GM23338 (cell line): ENCODE measurements around the gene NME4. TPM values are rescaled to one million over a fixed set of nuclear protein-coding genes. Genes with fewer than 3 reads are reported as not detected.

Experiments
- ATAC-seq: fragments of 200-7000 bp; cut with Tn5 transposase; 3 replicates; pipeline ENCODE4 v1.9.1; 2020
- DNase-seq: peaks from one replicate; pipeline ENCODE4 v3.0.0-alpha.2; 2015; ENCODE audit warnings: low spot score
- H2AFZ ChIP-seq: fragments of 200-600 bp; sonication (generic); 2 replicates; pipeline ENCODE4 v1.8.0; 2016; ENCODE audit warnings: antibody characterized with exemption, mild to moderate bottlenecking, moderate library complexity
- H3F3A ChIP-seq: fragments of 200-600 bp; sonication (generic); replicated peaks from 2 replicates; pipeline ENCODE4 v1.8.0; 2017; ENCODE audit warnings: antibody characterized with exemption, mixed run types, low read depth
- H3K27ac ChIP-seq: fragments of 200-600 bp; sonication (generic); 2 replicates; pipeline ENCODE4 v1.6.1; 2016; ENCODE audit warnings: low read depth
- H3K27me3 ChIP-seq: fragments of 200-600 bp; sonication (generic); 2 replicates; pipeline ENCODE4 v1.8.0; 2016; ENCODE audit warnings: mild to moderate bottlenecking, mixed run types, moderate library complexity; ENCODE audit not compliant: insufficient read depth
- H3K36me3 ChIP-seq: fragments of 200-600 bp; sonication (generic); 2 replicates; pipeline ENCODE4 v1.8.0; 2016; ENCODE audit warnings: mild to moderate bottlenecking; ENCODE audit not compliant: insufficient read depth
- H3K4me1 ChIP-seq: fragments of 200-600 bp; sonication (generic); 2 replicates; pipeline ENCODE4 v1.8.0; 2016; ENCODE audit warnings: mild to moderate bottlenecking, moderate library complexity; ENCODE audit not compliant: insufficient read depth
- H3K4me2 ChIP-seq: fragments of 200-600 bp; sonication (generic); 2 replicates; pipeline ENCODE4 v1.7.1; 2017; ENCODE audit warnings: mixed run types
- H3K4me3 ChIP-seq: fragments of 200-600 bp; sonication (generic); 2 replicates; pipeline ENCODE4 v1.6.1; 2016; ENCODE audit warnings: mixed run types
- H3K79me2 ChIP-seq: fragments of 200-600 bp; sonication (generic); replicated peaks from 2 replicates; pipeline ENCODE4 v1.8.0; 2017; ENCODE audit warnings: mild to moderate bottlenecking; ENCODE audit not compliant: insufficient read depth
- H3K9me2 ChIP-seq: fragments of 200-600 bp; sonication (generic); 2 replicates; pipeline ENCODE4 v1.8.0; 2017; ENCODE audit not compliant: insufficient read depth
- H4K20me1 ChIP-seq: fragments of 200-600 bp; sonication (generic); replicated peaks from 2 replicates; pipeline ENCODE4 v1.8.0; 2017; ENCODE audit warnings: mild to moderate bottlenecking; ENCODE audit not compliant: insufficient read depth
- H3K27ac Mint-ChIP-seq: 2 replicates; pipeline ENCODE4 v1.8.0; 2020; ENCODE audit warnings: inconsistent platforms, mild to moderate bottlenecking, moderate library complexity, mixed read lengths
- H3K27me3 Mint-ChIP-seq: 3 replicates; pipeline ENCODE4 v1.8.0; 2022; ENCODE audit warnings: low read depth, mild to moderate bottlenecking, moderate library complexity, mixed read lengths, inconsistent platforms; ENCODE audit not compliant: insufficient read depth, poor library complexity
- H3K36me3 Mint-ChIP-seq: 3 replicates; pipeline ENCODE4 v1.8.0; 2021; ENCODE audit warnings: low read depth, mild to moderate bottlenecking, inconsistent platforms, moderate library complexity, mixed read lengths
- H3K4me1 Mint-ChIP-seq: 3 replicates; pipeline ENCODE4 v1.8.0; 2020; ENCODE audit warnings: mild to moderate bottlenecking, inconsistent platforms, mixed read lengths
- H3K4me3 Mint-ChIP-seq: 3 replicates; pipeline ENCODE4 v1.8.0; 2021; ENCODE audit warnings: moderate library complexity, mild to moderate bottlenecking, inconsistent platforms, mixed read lengths
- H3K9me3 Mint-ChIP-seq: 3 replicates; pipeline ENCODE4 v1.8.0; 2020; ENCODE audit warnings: moderate library complexity, mild to moderate bottlenecking, inconsistent platforms, mixed read lengths
- CREB1 ChIP-seq: fragments of 250-450 bp; sonication (Bioruptor Pico); IDR thresholded peaks from 2 replicates; pipeline ENCODE4 v1.5.0; 2020; ENCODE audit warnings: low read depth, mild to moderate bottlenecking, moderate library complexity
- EZH2 ChIP-seq: fragments of 200-600 bp; sonication (generic); IDR thresholded peaks from one replicate; pipeline ENCODE4 v1.8.0; 2017; ENCODE audit warnings: antibody characterized with exemption, mild to moderate bottlenecking, low read depth; ENCODE audit not compliant: unreplicated experiment
- EZH2phosphoT487 ChIP-seq: fragments of 200-600 bp; sonication (generic); IDR thresholded peaks from one replicate; pipeline ENCODE4 v1.8.1; 2018; ENCODE audit warnings: antibody characterized with exemption; ENCODE audit not compliant: unreplicated experiment
- JUNB ChIP-seq: IDR thresholded peaks from one replicate; pipeline ENCODE4 v1.6.1; 2016; ENCODE audit warnings: antibody characterized with exemption; ENCODE audit not compliant: unreplicated experiment
- NANOG ChIP-seq: IDR thresholded peaks from 2 replicates; pipeline ENCODE4 v1.6.1; 2016; ENCODE audit warnings: antibody characterized with exemption, borderline replicate concordance
- POLR2AphosphoS5 ChIP-seq: IDR thresholded peaks from 2 replicates; pipeline ENCODE4 v1.6.1; 2016; ENCODE audit warnings: antibody characterized with exemption, low read depth
- STAT1 ChIP-seq: IDR thresholded peaks from one replicate; pipeline ENCODE4 v1.6.1; 2016; ENCODE audit warnings: antibody characterized with exemption; ENCODE audit not compliant: unreplicated experiment
- ZNF114 ChIP-seq: fragments of 250-450 bp; sonication (Bioruptor Pico); IDR thresholded peaks from 2 replicates; pipeline ENCODE4 v1.5.0; 2020; ENCODE audit warnings: mild to moderate bottlenecking, moderate library complexity
- ZNF331 ChIP-seq: fragments of 250-450 bp; sonication (Bioruptor Pico); IDR thresholded peaks from 2 replicates; pipeline ENCODE4 v1.5.0; 2020; ENCODE audit warnings: low read depth, mild to moderate bottlenecking, moderate library complexity
- polyA plus RNA-seq: library from polyadenylated mRNA; unstranded; fragments of >200 nt; fragmentation: Nextera tagmentation; extraction: Ambion mirVana; gene quantifications from 2 replicates; pipeline ENCODE4 v1.2.1, GENCODE V29; 2016
- total RNA-seq: library from RNA; depleted of rRNA; stranded (reverse); fragments of >200 nt; shearing (Covaris generic); gene quantifications from 2 replicates; pipeline ENCODE4 v1.2.3, GENCODE V29; 2014
- TF ChIP-seq, protein P1 (sequence below): IDR thresholded peaks from 2 replicates; pipeline ENCODE4 v1.6.1; 2016; ENCODE audit warnings: antibody characterized with exemption
- TF ChIP-seq, protein P2 (sequence below): fragments of 250-450 bp; sonication (Bioruptor Pico); IDR thresholded peaks from 2 replicates; pipeline ENCODE4 v1.5.0; 2020; ENCODE audit warnings: mild to moderate bottlenecking, moderate library complexity
- TF ChIP-seq, protein P3 (sequence below): IDR thresholded peaks from one replicate; pipeline ENCODE4 v1.6.1; 2018; ENCODE audit warnings: antibody characterized with exemption; ENCODE audit not compliant: unreplicated experiment
- TF ChIP-seq, protein P4 (sequence below), 2 experiments: fragments of 200-600 bp in 1 of 2; sonication (generic) in 1 of 2; conservative IDR thresholded peaks; 2 replicates each; pipeline versions ENCODE4 v1.5.1 to v1.6.1; 2016 to 2017; ENCODE audit warnings: antibody characterized with exemption in 2 of 2, low read depth in 2 of 2, mild to moderate bottlenecking in 2 of 2, moderate library complexity in 1 of 2

The NME4 gene
- total and polyA plus RNA-seq, 2 experiments from 2014 or later: 249 to 511 TPM

DNA sequence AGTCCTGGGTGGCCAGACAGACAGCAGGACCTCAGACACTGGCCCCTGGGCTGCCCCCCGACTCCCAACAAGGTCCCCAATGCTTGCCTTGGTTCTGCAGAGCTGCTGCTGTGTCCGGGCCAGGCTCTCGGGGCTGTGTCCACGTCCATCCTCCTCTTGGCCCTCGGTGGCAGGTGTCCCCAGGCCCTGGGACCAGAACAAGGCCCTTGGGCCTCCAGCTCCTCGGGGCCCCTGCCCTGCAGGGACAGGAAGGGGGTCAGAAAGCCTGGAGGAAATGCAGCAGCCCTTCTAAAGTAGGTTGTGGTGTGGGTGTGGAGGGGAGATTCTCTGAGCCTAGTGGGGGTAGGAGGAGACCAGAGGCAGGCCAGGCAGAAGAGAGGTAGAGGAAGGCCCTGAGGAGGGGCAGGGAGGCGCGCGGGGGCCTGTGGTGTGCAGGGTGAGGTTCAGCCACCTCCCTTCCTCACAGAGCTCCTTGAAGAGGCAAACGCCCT, 42.0 kb upstream of the NME4 start:
- Histone ChIP-seq H4K20me1 (peaks cover 15% of the 10 kb centered on the region; the same call in 1 of the 2 replicates), H2AFZ (no peak overlapping the region), H3K4me2 (no peak overlapping the region), H3F3A (no peaks in the 10 kb centered on the region; the same call in 1 of the 2 replicates), H3K36me3 (no peaks in the 10 kb centered on the region), H3K4me1 (no peaks in the 10 kb centered on the region; the same call in 1 of the 2 replicates), H3K27ac (no peak overlapping the region), H3K79me2 (peaks cover 19% of the 10 kb centered on the region), H3K27me3 (no peaks in the 10 kb centered on the region), H3K9me2 (no peaks in the 10 kb centered on the region), H3K4me3 (no peak overlapping the region)
- Mint-ChIP-seq H3K36me3 (peaks cover 8% of the 10 kb centered on the region), H3K9me3 (no peaks in the 10 kb centered on the region), H3K27ac (no peak overlapping the region), H3K27me3 (peaks cover 3% of the 10 kb centered on the region), H3K4me3 (no peak overlapping the region), H3K4me1 (peaks cover 11% of the 10 kb centered on the region)
- ATAC-seq: no peak
- TF ChIP-seq ZNF331 (CRISPR knock-in tag) (no peak), JUNB (no peak), NANOG (no peak), CREB1 (CRISPR knock-in tag) (no peak), EZH2 (no peak), POLR2AphosphoS5 (no peak), STAT1 (no peak), ZNF114 (CRISPR knock-in tag) (no peak), EZH2phosphoT487 (no peak)
- TF ChIP-seq, protein P1, sequence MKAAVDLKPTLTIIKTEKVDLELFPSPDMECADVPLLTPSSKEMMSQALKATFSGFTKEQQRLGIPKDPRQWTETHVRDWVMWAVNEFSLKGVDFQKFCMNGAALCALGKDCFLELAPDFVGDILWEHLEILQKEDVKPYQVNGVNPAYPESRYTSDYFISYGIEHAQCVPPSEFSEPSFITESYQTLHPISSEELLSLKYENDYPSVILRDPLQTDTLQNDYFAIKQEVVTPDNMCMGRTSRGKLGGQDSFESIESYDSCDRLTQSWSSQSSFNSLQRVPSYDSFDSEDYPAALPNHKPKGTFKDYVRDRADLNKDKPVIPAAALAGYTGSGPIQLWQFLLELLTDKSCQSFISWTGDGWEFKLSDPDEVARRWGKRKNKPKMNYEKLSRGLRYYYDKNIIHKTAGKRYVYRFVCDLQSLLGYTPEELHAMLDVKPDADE: no peak
- TF ChIP-seq, protein P2, sequence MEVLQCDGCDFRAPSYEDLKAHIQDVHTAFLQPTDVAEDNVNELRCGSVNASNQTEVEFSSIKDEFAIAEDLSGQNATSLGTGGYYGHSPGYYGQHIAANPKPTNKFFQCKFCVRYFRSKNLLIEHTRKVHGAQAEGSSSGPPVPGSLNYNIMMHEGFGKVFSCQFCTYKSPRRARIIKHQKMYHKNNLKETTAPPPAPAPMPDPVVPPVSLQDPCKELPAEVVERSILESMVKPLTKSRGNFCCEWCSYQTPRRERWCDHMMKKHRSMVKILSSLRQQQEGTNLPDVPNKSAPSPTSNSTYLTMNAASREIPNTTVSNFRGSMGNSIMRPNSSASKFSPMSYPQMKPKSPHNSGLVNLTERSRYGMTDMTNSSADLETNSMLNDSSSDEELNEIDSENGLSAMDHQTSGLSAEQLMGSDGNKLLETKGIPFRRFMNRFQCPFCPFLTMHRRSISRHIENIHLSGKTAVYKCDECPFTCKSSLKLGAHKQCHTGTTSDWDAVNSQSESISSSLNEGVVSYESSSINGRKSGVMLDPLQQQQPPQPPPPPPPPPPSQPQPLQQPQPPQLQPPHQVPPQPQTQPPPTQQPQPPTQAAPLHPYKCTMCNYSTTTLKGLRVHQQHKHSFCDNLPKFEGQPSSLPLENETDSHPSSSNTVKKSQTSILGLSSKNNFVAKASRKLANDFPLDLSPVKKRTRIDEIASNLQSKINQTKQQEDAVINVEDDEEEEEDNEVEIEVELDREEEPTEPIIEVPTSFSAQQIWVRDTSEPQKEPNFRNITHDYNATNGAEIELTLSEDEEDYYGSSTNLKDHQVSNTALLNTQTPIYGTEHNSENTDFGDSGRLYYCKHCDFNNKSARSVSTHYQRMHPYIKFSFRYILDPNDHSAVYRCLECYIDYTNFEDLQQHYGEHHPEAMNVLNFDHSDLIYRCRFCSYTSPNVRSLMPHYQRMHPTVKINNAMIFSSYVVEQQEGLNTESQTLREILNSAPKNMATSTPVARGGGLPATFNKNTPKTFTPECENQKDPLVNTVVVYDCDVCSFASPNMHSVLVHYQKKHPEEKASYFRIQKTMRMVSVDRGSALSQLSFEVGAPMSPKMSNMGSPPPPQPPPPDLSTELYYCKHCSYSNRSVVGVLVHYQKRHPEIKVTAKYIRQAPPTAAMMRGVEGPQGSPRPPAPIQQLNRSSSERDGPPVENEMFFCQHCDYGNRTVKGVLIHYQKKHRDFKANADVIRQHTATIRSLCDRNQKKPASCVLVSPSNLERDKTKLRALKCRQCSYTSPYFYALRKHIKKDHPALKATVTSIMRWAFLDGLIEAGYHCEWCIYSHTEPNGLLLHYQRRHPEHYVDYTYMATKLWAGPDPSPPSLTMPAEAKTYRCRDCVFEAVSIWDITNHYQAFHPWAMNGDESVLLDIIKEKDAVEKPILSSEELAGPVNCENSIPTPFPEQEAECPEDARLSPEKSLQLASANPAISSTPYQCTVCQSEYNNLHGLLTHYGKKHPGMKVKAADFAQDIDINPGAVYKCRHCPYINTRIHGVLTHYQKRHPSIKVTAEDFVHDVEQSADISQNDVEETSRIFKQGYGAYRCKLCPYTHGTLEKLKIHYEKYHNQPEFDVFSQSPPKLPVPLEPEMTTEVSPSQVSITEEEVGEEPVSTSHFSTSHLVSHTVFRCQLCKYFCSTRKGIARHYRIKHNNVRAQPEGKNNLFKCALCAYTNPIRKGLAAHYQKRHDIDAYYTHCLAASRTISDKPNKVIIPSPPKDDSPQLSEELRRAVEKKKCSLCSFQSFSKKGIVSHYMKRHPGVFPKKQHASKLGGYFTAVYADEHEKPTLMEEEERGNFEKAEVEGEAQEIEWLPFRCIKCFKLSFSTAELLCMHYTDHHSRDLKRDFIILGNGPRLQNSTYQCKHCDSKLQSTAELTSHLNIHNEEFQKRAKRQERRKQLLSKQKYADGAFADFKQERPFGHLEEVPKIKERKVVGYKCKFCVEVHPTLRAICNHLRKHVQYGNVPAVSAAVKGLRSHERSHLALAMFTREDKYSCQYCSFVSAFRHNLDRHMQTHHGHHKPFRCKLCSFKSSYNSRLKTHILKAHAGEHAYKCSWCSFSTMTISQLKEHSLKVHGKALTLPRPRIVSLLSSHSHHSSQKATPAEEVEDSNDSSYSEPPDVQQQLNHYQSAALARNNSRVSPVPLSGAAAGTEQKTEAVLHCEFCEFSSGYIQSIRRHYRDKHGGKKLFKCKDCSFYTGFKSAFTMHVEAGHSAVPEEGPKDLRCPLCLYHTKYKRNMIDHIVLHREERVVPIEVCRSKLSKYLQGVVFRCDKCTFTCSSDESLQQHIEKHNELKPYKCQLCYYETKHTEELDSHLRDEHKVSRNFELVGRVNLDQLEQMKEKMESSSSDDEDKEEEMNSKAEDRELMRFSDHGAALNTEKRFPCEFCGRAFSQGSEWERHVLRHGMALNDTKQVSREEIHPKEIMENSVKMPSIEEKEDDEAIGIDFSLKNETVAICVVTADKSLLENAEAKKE (CRISPR knock-in tag): no peak
- TF ChIP-seq, protein P3, sequence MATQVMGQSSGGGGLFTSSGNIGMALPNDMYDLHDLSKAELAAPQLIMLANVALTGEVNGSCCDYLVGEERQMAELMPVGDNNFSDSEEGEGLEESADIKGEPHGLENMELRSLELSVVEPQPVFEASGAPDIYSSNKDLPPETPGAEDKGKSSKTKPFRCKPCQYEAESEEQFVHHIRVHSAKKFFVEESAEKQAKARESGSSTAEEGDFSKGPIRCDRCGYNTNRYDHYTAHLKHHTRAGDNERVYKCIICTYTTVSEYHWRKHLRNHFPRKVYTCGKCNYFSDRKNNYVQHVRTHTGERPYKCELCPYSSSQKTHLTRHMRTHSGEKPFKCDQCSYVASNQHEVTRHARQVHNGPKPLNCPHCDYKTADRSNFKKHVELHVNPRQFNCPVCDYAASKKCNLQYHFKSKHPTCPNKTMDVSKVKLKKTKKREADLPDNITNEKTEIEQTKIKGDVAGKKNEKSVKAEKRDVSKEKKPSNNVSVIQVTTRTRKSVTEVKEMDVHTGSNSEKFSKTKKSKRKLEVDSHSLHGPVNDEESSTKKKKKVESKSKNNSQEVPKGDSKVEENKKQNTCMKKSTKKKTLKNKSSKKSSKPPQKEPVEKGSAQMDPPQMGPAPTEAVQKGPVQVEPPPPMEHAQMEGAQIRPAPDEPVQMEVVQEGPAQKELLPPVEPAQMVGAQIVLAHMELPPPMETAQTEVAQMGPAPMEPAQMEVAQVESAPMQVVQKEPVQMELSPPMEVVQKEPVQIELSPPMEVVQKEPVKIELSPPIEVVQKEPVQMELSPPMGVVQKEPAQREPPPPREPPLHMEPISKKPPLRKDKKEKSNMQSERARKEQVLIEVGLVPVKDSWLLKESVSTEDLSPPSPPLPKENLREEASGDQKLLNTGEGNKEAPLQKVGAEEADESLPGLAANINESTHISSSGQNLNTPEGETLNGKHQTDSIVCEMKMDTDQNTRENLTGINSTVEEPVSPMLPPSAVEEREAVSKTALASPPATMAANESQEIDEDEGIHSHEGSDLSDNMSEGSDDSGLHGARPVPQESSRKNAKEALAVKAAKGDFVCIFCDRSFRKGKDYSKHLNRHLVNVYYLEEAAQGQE: no peak
- TF ChIP-seq, protein P4, sequence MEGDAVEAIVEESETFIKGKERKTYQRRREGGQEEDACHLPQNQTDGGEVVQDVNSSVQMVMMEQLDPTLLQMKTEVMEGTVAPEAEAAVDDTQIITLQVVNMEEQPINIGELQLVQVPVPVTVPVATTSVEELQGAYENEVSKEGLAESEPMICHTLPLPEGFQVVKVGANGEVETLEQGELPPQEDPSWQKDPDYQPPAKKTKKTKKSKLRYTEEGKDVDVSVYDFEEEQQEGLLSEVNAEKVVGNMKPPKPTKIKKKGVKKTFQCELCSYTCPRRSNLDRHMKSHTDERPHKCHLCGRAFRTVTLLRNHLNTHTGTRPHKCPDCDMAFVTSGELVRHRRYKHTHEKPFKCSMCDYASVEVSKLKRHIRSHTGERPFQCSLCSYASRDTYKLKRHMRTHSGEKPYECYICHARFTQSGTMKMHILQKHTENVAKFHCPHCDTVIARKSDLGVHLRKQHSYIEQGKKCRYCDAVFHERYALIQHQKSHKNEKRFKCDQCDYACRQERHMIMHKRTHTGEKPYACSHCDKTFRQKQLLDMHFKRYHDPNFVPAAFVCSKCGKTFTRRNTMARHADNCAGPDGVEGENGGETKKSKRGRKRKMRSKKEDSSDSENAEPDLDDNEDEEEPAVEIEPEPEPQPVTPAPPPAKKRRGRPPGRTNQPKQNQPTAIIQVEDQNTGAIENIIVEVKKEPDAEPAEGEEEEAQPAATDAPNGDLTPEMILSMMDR (conservative IDR thresholded peaks at IDR 0.05; ENCODE audit: low read depth in 2 of 2): no peak
- no peak for DNase-seq
